ENCODE results near the gene IL1B. TPM values are rescaled to one million over a fixed set of nuclear protein-coding genes. Genes with fewer than 3 reads are reported as not detected.
A peak's percentile ranks its signal among the peaks of the same experiment; 100 is the strongest.

IL1B gene
- total RNA-seq, 2 donors from 2014 or later = 0.14 TPM; not detected in 1

GRCh38 chr2:112800881-112801583 lies 35.5 kb downstream of the IL1B start:
- no peak for ATAC-seq (replicated peaks in 1 of 2)
- Mint-ChIP-seq H3K27me3 (ENCODE audit: low read depth) (peaks cover 7% of the 10 kb centered on the region), H3K4me3 (no peak overlapping the region), H3K36me3 (ENCODE audit: insufficient read depth in 2 of 2) (peaks cover 0 to 4% of the 10 kb centered on the region in 2 donors), H3K4me1 (ENCODE audit: low read depth) (peaks cover 21% of the 10 kb centered on the region), H3K9me3 (no peaks in the 10 kb centered on the region), H3K27ac (peak overlapping the region; percentile 25)
- no peak for DNase-seq

GRCh38 chr2:112798979-112799975 lies 37.3 kb downstream of the IL1B start:
- ATAC-seq (replicated peaks in 1 of 2) (peak; percentile 24 to 29), DNase-seq (no peak)
- Mint-ChIP-seq H3K36me3 (ENCODE audit: insufficient read depth in 2 of 2) (peaks cover 0 to 4% of the 10 kb centered on the region in 2 donors), H3K27ac (no peak overlapping the region), H3K4me3 (peak overlapping the region in 1 of 2 donors; percentile 42), H3K4me1 (ENCODE audit: low read depth) (peaks cover 18% of the 10 kb centered on the region), H3K27me3 (ENCODE audit: low read depth) (peaks cover 7% of the 10 kb centered on the region), H3K9me3 (no peaks in the 10 kb centered on the region)

GRCh38 chr2:112796486-112796885 lies 40.1 kb downstream of the IL1B start:
- Mint-ChIP-seq H3K4me1 (ENCODE audit: low read depth) (peaks cover 27% of the 10 kb centered on the region), H3K36me3 (ENCODE audit: insufficient read depth in 2 of 2) (peaks cover 4 to 12% of the 10 kb centered on the region in 2 donors), H3K9me3 (peaks cover 3 to 4% of the 10 kb centered on the region in 2 donors), H3K27ac (no peak overlapping the region), H3K27me3 (ENCODE audit: low read depth) (peaks cover 7% of the 10 kb centered on the region), H3K4me3 (no peak overlapping the region)
- DNase-seq (no peak), ATAC-seq (replicated peaks in 1 of 2) (no peak)

- no peak overlapping the region for H3K27ac Mint-ChIP-seq
- H3K4me1 Mint-ChIP-seq (ENCODE audit: low read depth) = peaks cover 27% of the 10 kb centered on the region
- DNase-seq (no peak), ATAC-seq (replicated peaks in 1 of 2) (peak in 1 of 2 donors; percentile 22)
- H3K27me3 Mint-ChIP-seq (ENCODE audit: low read depth) = peaks cover 7% of the 10 kb centered on the region
- no peak overlapping the region for H3K4me3 Mint-ChIP-seq
- peaks cover 4 to 12% of the 10 kb centered on the region in 2 donors for H3K36me3 Mint-ChIP-seq (ENCODE audit: insufficient read depth in 2 of 2)
- peaks cover 3 to 4% of the 10 kb centered on the region in 2 donors for H3K9me3 Mint-ChIP-seq
Measured at GRCh38 chr2:112795774-112796173, 40.8 kb downstream of the IL1B start.

GRCh38 chr2:112794841-112795240 lies 41.7 kb downstream of the IL1B start:
- H3K9me3 Mint-ChIP-seq = peaks cover 4 to 7% of the 10 kb centered on the region in 2 donors
- peaks cover 4 to 10% of the 10 kb centered on the region in 2 donors for H3K36me3 Mint-ChIP-seq (ENCODE audit: insufficient read depth in 2 of 2)
- no peak overlapping the region for H3K27ac Mint-ChIP-seq
- H3K27me3 Mint-ChIP-seq (ENCODE audit: low read depth) = peaks cover 7% of the 10 kb centered on the region
- peaks cover 27% of the 10 kb centered on the region for H3K4me1 Mint-ChIP-seq (ENCODE audit: low read depth)
- ATAC-seq (replicated peaks in 1 of 2) (no peak), DNase-seq (no peak)
- no peak overlapping the region for H3K4me3 Mint-ChIP-seq

- Mint-ChIP-seq H3K4me3 (peak overlapping the region in 1 of 2 donors; percentile 12), H3K9me3 (peaks cover 4 to 7% of the 10 kb centered on the region in 2 donors), H3K27ac (peak overlapping the region; percentile 72), H3K27me3 (ENCODE audit: low read depth) (peaks cover 7% of the 10 kb centered on the region), H3K36me3 (ENCODE audit: insufficient read depth in 2 of 2) (peaks cover 4 to 10% of the 10 kb centered on the region in 2 donors), H3K4me1 (ENCODE audit: low read depth) (peaks cover 21% of the 10 kb centered on the region)
- DNase-seq (peak; percentile 49 to 60), ATAC-seq (replicated peaks in 1 of 2) (peak; percentile 91 to 94)
Measured at GRCh38 chr2:112794131-112794733, 42.3 kb downstream of the IL1B start.

- ATAC-seq (replicated peaks in 1 of 2) (peak; percentile 53 to 64), DNase-seq (no peak)
- H3K36me3 Mint-ChIP-seq (ENCODE audit: insufficient read depth in 2 of 2) = peaks cover 4 to 10% of the 10 kb centered on the region in 2 donors
- H3K4me1 Mint-ChIP-seq (ENCODE audit: low read depth) = peaks cover 16% of the 10 kb centered on the region
- H3K27ac Mint-ChIP-seq = peak overlapping the region; percentile 72
- peak overlapping the region in 1 of 2 donors; percentile 31 for H3K4me3 Mint-ChIP-seq
- peaks cover 4 to 7% of the 10 kb centered on the region in 2 donors for H3K9me3 Mint-ChIP-seq
- H3K27me3 Mint-ChIP-seq (ENCODE audit: low read depth) = peaks cover 13% of the 10 kb centered on the region
Measured at GRCh38 chr2:112793449-112793978, 43.1 kb downstream of the IL1B start.

- DNase-seq (no peak), ATAC-seq (replicated peaks in 1 of 2) (no peak)
- H3K4me1 Mint-ChIP-seq (ENCODE audit: low read depth) = peaks cover 16% of the 10 kb centered on the region
- H3K9me3 Mint-ChIP-seq = peaks cover 4 to 7% of the 10 kb centered on the region in 2 donors
- H3K27ac Mint-ChIP-seq = no peak overlapping the region
- H3K36me3 Mint-ChIP-seq (ENCODE audit: insufficient read depth in 2 of 2) = peaks cover 4 to 10% of the 10 kb centered on the region in 2 donors
- H3K27me3 Mint-ChIP-seq (ENCODE audit: low read depth) = peaks cover 15% of the 10 kb centered on the region
- no peak overlapping the region for H3K4me3 Mint-ChIP-seq
Measured at GRCh38 chr2:112792419-112792818, 44.2 kb downstream of the IL1B start.

- Mint-ChIP-seq H3K36me3 (ENCODE audit: insufficient read depth in 2 of 2) (peaks cover 4 to 10% of the 10 kb centered on the region in 2 donors), H3K27ac (no peak overlapping the region), H3K4me1 (ENCODE audit: low read depth) (peaks cover 16% of the 10 kb centered on the region), H3K4me3 (no peak overlapping the region), H3K27me3 (ENCODE audit: low read depth) (peaks cover 12% of the 10 kb centered on the region), H3K9me3 (peaks cover 4 to 7% of the 10 kb centered on the region in 2 donors)
- DNase-seq (no peak), ATAC-seq (replicated peaks in 1 of 2) (no peak)
Measured at GRCh38 chr2:112791693-112792230, 44.8 kb downstream of the IL1B start.

GRCh38 chr2:112791019-112791418 lies 45.6 kb downstream of the IL1B start:
- peaks cover 4 to 7% of the 10 kb centered on the region in 2 donors for H3K9me3 Mint-ChIP-seq
- DNase-seq (no peak), ATAC-seq (replicated peaks in 1 of 2) (no peak)
- H3K27ac Mint-ChIP-seq = no peak overlapping the region
- no peak overlapping the region for H3K4me3 Mint-ChIP-seq
- peaks cover 16% of the 10 kb centered on the region for H3K4me1 Mint-ChIP-seq (ENCODE audit: low read depth)
- H3K36me3 Mint-ChIP-seq (ENCODE audit: insufficient read depth in 2 of 2) = peaks cover 4 to 8% of the 10 kb centered on the region in 2 donors
- peaks cover 12% of the 10 kb centered on the region for H3K27me3 Mint-ChIP-seq (ENCODE audit: low read depth)

GRCh38 chr2:112790305-112790704 lies 46.3 kb downstream of the IL1B start:
- ATAC-seq (replicated peaks in 1 of 2) = no peak
- DNase-seq = no peak
- Mint-ChIP-seq H3K36me3 (ENCODE audit: insufficient read depth in 2 of 2) (peaks cover 4 to 8% of the 10 kb centered on the region in 2 donors), H3K9me3 (peaks cover 4 to 7% of the 10 kb centered on the region in 2 donors), H3K4me1 (ENCODE audit: low read depth) (peaks cover 16% of the 10 kb centered on the region), H3K27me3 (ENCODE audit: low read depth) (peaks cover 12% of the 10 kb centered on the region), H3K4me3 (no peak overlapping the region), H3K27ac (no peak overlapping the region)

GRCh38 chr2:112789186-112789585 lies 47.4 kb downstream of the IL1B start:
- ATAC-seq (replicated peaks in 1 of 2) = no peak
- no peak overlapping the region for H3K27ac Mint-ChIP-seq
- no peak overlapping the region for H3K4me3 Mint-ChIP-seq
- H3K36me3 Mint-ChIP-seq (ENCODE audit: insufficient read depth in 2 of 2) = peaks cover 4 to 7% of the 10 kb centered on the region in 2 donors
- H3K9me3 Mint-ChIP-seq = peaks cover 4 to 7% of the 10 kb centered on the region in 2 donors
- peaks cover 22% of the 10 kb centered on the region for H3K27me3 Mint-ChIP-seq (ENCODE audit: low read depth)
- H3K4me1 Mint-ChIP-seq (ENCODE audit: low read depth) = peaks cover 18% of the 10 kb centered on the region
- DNase-seq = no peak
